Measurements from ENCODE around the gene PAEP.

GRCh38 chr9:135586601-135587109 is 25.1 kb downstream of the PAEP start:
- TF ChIP-seq CTCF (IDR thresholded peaks at IDR 0.05) (no peak), POLR2AphosphoS5 (IDR thresholded peaks at IDR 0.05) (no peak)
